T-helper 1 cell treated with Interleukin-12 subunit alpha and Interleukin-12 subunit beta and Interleukin-4 antibody, amounts not matched to agents 30 μg/mL and 1 μg/mL, for 36 hours (primary cell): ENCODE results near the gene MPRIP.
A peak's percentile ranks its signal among the peaks of the same experiment; 100 is the strongest.

Experiments
- H3K27ac Mint-ChIP-seq: one replicate; pipeline ENCODE4 v1.8.0; 2021; ENCODE audit warnings: mild to moderate bottlenecking, mixed read lengths
- H3K27me3 Mint-ChIP-seq: one replicate; pipeline ENCODE4 v1.8.0; 2021; ENCODE audit warnings: low read depth, mixed read lengths
- H3K36me3 Mint-ChIP-seq: one replicate; pipeline ENCODE4 v1.8.0; 2021; ENCODE audit warnings: low read depth, mixed read lengths
- H3K4me1 Mint-ChIP-seq: one replicate; pipeline ENCODE4 v1.8.0; 2021; ENCODE audit warnings: low read depth, mixed read lengths
- H3K4me3 Mint-ChIP-seq: one replicate; pipeline ENCODE4 v1.8.0; 2021; ENCODE audit warnings: mild to moderate bottlenecking, moderate library complexity, mixed read lengths
- H3K9me3 Mint-ChIP-seq: one replicate; pipeline ENCODE4 v1.8.0; 2021; ENCODE audit warnings: mixed read lengths

Gene MPRIP

DNA sequence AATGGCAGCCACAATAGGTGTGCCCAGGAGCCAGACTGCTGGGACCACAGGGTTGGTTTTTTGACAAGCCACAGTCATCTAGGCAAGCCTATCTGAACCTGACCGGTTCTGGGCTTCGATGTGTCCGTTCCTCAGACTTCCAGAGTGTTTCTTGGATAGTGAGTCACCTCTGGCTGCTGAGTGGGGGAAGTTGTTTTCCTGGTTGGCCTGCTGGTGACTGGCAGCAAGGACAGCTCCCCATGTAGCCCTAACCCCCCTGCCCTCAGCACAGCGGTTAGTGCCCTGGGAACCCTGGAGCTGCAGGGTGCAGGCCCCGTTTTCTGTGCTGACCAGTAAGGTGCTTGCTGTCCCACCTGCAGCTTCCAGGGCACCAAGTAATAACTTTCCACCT lies 98.3 kb downstream of the MPRIP start:
- no peak overlapping the region for H3K4me3 Mint-ChIP-seq
- no peak overlapping the region for H3K27ac Mint-ChIP-seq
- peaks cover 5% of the 10 kb centered on the region for H3K4me1 Mint-ChIP-seq
- peaks cover 13% of the 10 kb centered on the region for H3K36me3 Mint-ChIP-seq
- no peaks in the 10 kb centered on the region for H3K27me3 Mint-ChIP-seq
- no peaks in the 10 kb centered on the region for H3K9me3 Mint-ChIP-seq

DNA sequence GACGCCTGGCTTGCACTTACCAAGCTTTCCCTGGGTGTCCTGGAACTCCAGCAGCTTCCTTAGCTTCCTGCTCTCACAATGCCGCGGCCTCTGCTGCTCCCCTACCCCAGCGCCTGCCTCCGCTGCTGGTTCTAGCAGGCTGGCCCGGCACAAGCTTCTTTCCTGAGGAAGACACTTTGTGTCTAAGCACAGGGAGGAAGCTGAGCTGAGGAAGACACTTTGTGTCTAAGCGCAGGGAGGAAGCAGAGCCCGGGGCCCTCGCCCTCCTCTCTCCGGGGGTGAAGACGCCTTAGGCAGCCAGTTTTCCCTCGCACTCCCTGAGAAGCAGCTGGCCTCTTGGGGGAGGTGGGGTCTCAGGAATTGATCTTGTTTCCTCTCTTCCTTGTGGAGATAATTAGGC lies 99.0 kb downstream of the MPRIP start:
- Mint-ChIP-seq H3K27me3 (no peaks in the 10 kb centered on the region), H3K4me1 (peaks cover 5% of the 10 kb centered on the region), H3K4me3 (no peak overlapping the region), H3K27ac (no peak overlapping the region), H3K9me3 (no peaks in the 10 kb centered on the region), H3K36me3 (peaks cover 17% of the 10 kb centered on the region)

DNA sequence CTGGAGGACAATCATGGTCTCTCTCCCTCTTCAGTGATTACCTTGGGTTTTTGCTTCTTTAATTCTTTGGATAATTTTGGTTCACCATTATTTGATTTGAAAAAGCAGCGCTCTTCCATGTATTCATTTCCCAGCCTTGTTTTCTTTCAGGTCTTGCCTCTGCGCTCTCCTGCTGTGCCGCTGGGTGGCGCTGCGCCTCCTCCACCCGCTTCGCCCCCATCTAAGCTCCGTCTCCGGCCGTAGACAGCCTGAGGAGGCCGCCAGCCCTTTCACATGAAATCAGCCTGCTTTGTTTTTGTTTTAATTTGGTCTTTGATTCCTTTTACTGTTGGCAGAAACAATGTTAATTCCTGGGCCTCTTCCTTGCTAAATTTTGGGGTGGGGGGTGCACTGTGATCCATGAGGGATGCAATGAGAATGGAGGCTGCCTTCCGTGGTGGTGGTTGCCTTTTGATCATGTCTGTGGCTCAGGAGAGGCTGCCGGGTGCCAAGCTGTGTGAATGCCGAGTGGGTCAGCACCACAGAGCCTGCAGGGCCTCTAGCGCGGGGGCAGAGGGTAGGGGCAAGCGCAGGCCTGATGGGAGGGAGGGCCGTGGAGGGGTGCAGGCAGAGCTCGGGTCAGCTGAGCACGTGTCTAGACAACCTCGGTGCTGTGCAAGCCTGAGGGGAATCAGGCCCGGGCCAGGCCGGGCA lies 99.7 kb downstream of the MPRIP start:
- peaks cover 8% of the 10 kb centered on the region for H3K4me1 Mint-ChIP-seq
- no peaks in the 10 kb centered on the region for H3K27me3 Mint-ChIP-seq
- no peaks in the 10 kb centered on the region for H3K9me3 Mint-ChIP-seq
- H3K27ac Mint-ChIP-seq, result peak overlapping the region; percentile 14
- H3K36me3 Mint-ChIP-seq, result peaks cover 22% of the 10 kb centered on the region
- H3K4me3 Mint-ChIP-seq, result no peak overlapping the region

DNA sequence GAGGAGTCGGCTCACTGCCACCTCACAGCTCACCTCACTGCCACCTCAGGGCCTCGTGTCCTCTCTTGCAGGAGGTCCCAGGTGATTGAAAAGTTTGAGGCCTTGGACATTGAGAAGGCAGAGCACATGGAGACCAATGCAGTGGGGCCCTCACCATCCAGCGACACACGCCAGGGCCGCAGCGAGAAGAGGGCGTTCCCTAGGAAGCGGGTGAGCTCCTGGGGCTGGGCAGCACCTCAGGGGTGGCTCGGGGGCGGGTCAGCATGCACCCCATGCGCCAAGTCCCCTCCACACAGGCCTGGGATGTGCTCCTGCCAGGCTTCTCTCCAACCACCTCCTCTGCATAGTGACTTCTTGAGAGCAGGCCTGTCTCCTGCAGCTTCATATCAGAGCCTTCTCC lies 100.3 kb downstream of the MPRIP start:
- no peaks in the 10 kb centered on the region for H3K9me3 Mint-ChIP-seq
- H3K4me3 Mint-ChIP-seq, result no peak overlapping the region
- H3K36me3 Mint-ChIP-seq, result peaks cover 25% of the 10 kb centered on the region
- no peak overlapping the region for H3K27ac Mint-ChIP-seq
- H3K27me3 Mint-ChIP-seq, result no peaks in the 10 kb centered on the region
- peaks cover 8% of the 10 kb centered on the region for H3K4me1 Mint-ChIP-seq

DNA sequence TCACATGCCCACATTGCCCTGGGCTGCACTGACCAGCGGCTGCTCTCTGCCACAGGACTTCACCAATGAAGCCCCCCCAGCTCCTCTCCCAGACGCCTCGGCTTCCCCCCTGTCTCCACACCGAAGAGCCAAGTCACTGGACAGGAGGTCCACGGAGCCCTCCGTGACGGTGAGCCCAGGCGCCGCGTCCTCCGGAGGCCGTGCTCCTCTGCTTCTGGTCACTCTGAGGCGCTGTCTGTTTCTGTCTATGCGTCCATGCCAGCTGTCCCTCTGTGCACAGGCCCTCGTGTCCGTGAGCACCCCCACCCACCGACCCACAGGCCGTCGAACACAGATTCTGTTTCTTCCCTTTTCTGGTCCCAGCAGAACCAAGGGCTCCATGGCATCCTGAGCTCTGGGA lies 101.2 kb downstream of the MPRIP start:
- peaks cover 30% of the 10 kb centered on the region for H3K36me3 Mint-ChIP-seq
- peaks cover 8% of the 10 kb centered on the region for H3K4me1 Mint-ChIP-seq
- H3K27me3 Mint-ChIP-seq, result no peaks in the 10 kb centered on the region
- no peak overlapping the region for H3K27ac Mint-ChIP-seq
- no peaks in the 10 kb centered on the region for H3K9me3 Mint-ChIP-seq
- no peak overlapping the region for H3K4me3 Mint-ChIP-seq

DNA sequence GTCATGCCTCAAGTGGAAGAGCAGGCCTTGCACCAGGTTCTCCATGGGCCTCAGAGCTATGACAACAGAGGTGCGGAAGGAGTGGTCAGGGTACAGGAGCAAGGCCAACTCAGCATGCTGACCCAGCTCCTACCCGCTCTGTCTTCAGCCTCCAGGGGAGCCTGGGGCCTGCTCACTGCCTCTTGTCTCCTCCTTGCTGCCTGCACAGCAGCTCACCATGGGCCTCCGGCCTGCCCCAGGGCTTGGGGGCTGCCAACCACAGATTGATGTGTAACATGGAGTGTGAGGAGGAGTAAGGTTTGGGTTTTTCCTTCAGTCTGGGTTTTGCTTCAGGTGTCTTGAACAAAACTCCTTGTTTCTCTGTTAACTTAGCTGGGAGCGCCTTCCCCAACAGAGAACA lies 101.8 kb downstream of the MPRIP start:
- H3K9me3 Mint-ChIP-seq, result no peaks in the 10 kb centered on the region
- no peak overlapping the region for H3K4me3 Mint-ChIP-seq
- peaks cover 25% of the 10 kb centered on the region for H3K36me3 Mint-ChIP-seq
- no peak overlapping the region for H3K27ac Mint-ChIP-seq
- H3K27me3 Mint-ChIP-seq, result no peaks in the 10 kb centered on the region
- peaks cover 8% of the 10 kb centered on the region for H3K4me1 Mint-ChIP-seq

DNA sequence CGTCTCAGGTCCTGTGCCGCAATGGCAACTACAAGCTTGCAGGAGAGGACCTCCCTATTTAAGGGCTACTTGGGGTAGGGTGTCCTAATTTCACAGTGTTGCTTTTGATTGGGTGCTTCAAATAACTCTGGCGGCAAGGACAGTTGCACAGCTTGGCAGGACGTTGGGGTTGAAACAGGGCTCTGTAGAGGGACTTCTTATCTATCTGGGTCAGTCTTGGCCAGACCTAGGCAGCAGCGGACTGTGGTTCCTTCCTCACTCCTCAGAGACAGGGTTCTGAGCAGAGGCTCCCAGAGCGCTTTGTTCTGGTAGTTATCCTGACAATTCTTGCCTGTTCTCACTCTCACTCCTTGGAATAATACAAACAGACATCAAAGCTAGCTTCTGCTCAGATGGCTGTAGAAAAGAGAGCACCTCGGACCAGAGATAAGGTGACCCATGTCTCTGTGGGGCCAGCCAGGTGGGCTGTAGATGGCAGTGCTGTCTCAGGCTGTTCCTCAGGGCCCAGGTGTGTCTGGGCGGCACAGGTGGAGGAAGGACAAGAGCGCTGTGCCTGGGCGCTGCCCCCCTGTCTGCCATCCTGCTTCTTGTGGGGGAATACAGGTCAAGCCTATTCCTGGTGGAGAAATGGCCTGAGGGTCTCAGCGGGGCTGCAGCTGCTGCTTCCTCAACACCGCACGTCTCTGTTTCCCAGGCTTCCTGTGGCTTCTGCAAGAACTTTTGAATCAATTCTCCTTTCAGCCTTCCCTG lies 102.8 kb downstream of the MPRIP start:
- peaks cover 30% of the 10 kb centered on the region for H3K36me3 Mint-ChIP-seq
- no peak overlapping the region for H3K4me3 Mint-ChIP-seq
- peaks cover 13% of the 10 kb centered on the region for H3K4me1 Mint-ChIP-seq
- no peak overlapping the region for H3K27ac Mint-ChIP-seq
- no peaks in the 10 kb centered on the region for H3K27me3 Mint-ChIP-seq
- H3K9me3 Mint-ChIP-seq, result no peaks in the 10 kb centered on the region

DNA sequence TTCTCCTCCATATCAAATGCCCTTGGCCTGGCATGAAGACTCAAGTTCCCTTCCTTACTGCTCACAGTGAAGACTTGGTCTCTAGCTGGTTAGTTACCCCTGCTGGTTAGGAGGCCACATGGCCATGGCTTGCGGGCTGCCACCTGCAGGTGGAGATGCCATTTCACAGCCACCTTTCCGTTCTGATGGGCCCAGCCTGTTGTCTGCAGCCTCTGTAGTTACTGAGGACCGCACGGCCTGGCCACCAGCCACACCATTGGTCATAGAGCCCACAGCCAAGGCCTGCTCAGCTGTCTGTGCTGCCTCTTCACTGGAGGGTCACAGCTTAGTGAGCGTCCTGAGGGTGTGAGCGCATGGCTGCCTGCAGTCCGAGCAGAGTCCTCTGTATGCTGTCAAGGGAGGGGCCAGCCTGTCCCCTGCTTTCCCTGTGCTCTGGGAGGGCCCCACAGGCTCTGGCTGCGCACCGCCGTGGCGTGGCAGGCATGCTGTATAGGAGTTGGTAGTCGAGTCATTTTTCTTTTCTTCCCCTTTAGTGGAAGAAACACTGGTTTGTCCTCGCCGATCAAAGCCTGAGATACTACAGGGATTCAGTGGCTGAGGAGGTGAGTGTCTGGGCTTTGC lies 104.6 kb downstream of the MPRIP start:
- Mint-ChIP-seq H3K27ac (no peak overlapping the region), H3K4me1 (peaks cover 19% of the 10 kb centered on the region), H3K36me3 (peaks cover 38% of the 10 kb centered on the region), H3K4me3 (no peak overlapping the region), H3K9me3 (no peaks in the 10 kb centered on the region), H3K27me3 (no peaks in the 10 kb centered on the region)

DNA sequence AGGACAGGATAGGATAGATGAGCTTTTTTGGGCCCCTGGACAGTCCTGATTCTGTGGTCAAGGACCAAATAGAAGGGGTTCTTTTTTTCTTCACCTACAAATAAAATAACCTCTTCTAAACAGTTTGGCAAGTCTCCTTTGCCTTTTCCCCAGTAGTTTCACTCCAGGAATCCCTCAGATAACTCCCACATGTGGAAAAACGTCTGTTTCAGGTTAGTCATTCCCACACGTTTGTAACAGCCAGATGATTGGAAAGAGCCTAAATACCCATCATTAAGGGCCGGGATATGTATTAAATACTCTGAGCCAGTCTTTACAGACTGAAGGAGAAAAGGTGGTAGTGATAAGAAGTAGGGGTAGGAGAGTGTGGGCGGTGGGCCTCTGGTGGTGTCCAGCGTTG lies 105.6 kb downstream of the MPRIP start:
- Mint-ChIP-seq H3K36me3 (peaks cover 42% of the 10 kb centered on the region), H3K27me3 (no peaks in the 10 kb centered on the region), H3K4me3 (no peak overlapping the region), H3K4me1 (peaks cover 21% of the 10 kb centered on the region), H3K9me3 (no peaks in the 10 kb centered on the region), H3K27ac (no peak overlapping the region)

DNA sequence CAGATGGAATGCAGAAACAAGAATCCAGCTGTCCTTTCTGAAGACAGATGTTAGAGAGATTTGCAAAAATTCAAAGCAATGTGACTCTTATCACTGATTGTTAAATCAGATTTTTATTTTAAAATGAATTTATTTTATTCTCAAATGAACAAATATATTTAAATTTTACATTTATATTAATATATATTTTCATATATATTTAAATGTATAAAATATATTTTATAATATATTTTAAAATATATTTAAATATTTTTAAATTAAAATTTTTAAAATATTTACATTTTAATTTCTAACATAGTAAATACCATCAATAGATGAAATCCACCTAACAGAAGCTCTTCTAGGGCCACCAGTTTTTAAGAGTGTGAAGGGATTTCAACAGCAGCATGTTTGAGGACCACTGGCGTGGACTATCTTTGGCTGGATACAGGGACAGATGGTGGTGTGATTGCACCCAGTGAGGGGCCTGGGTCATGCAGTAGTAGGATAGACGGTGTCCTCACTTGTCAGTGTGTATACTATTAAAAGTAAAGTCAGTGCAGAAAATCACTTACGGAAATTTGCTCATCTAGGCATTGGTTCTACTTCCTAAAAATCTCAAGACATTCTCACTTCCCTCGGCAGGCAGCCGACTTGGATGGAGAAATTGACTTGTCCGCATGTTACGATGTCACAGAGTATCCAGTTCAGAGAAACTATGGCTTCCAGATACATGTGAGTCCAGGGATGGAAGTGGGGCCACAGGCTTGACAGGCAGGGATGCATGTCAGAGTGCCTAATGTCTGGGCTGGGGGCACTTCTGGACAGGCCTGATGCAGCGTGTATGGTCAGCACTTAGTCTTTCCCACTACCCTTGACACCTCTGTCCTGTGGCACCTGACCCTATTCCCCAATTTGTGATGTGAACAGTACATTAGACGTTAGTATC lies 107.5 kb downstream of the MPRIP start:
- Mint-ChIP-seq H3K27me3 (no peaks in the 10 kb centered on the region), H3K4me1 (peaks cover 32% of the 10 kb centered on the region), H3K4me3 (no peak overlapping the region), H3K9me3 (no peaks in the 10 kb centered on the region), H3K27ac (peak overlapping the region; percentile 67), H3K36me3 (peaks cover 56% of the 10 kb centered on the region)

DNA sequence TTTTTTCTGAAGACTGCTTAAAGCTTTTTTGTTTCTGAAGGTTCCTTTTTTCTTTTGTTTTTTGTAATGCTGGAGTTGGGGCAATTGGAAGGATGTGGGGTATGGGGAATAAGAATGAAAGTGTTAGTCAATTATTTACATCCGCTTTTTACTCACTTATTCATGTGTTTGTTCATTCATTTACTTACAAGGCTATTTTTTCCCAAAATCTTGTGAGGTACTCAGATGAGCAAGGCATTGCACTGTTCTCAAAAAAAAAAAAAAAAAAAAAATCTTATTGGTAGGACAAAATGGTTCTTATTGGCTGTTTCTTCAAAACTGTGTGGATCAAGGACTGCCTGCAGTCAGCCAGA lies 108.2 kb downstream of the MPRIP start:
- Mint-ChIP-seq H3K36me3 (peaks cover 59% of the 10 kb centered on the region), H3K4me3 (no peak overlapping the region), H3K4me1 (peaks cover 35% of the 10 kb centered on the region), H3K9me3 (no peaks in the 10 kb centered on the region), H3K27me3 (no peaks in the 10 kb centered on the region), H3K27ac (peak overlapping the region; percentile 67)

DNA sequence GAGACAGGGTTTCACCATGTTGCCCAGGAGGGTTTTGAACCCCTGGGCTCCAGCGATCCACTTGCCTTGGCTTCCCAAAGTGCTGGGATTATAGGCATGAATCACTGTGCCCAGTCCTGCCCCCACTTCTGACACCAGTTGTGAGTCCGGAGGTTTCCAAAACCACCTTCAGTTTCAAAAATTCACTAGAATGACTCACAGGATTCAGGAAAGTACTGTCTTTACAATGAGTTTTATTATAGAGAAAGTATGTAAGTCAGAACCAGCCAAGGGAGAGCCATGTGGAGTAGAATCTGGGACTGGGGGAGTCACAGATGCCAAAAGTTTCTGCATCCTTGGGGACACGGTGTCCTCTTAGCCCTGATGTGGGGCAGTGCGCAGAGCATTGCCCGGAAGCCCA lies 108.8 kb downstream of the MPRIP start:
- Mint-ChIP-seq H3K4me3 (no peak overlapping the region), H3K9me3 (no peaks in the 10 kb centered on the region), H3K27ac (no peak overlapping the region), H3K4me1 (peaks cover 39% of the 10 kb centered on the region), H3K36me3 (peaks cover 60% of the 10 kb centered on the region), H3K27me3 (no peaks in the 10 kb centered on the region)

DNA sequence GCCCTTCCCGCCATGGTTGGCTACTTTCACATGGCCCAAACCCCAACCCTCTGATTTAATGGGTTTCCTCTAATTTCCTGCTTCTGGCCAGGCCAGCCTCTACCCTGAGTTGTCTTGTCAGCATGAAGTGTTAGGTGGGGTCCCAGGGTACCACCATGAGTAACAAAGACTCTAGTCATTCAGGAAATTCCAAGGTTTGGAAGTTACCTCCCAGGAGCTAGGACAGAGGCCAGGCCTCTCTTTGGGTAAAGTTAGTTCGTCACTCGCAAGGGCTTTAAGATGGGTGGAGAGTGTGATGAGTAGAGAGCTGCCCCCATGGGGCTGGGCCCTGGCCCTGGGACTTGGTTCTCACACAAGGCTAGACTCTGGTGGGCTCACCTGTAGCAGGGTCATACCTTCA lies 109.3 kb downstream of the MPRIP start:
- peaks cover 39% of the 10 kb centered on the region for H3K4me1 Mint-ChIP-seq
- H3K27ac Mint-ChIP-seq, result no peak overlapping the region
- no peaks in the 10 kb centered on the region for H3K27me3 Mint-ChIP-seq
- H3K36me3 Mint-ChIP-seq, result peaks cover 58% of the 10 kb centered on the region
- H3K9me3 Mint-ChIP-seq, result no peaks in the 10 kb centered on the region
- H3K4me3 Mint-ChIP-seq, result no peak overlapping the region

DNA sequence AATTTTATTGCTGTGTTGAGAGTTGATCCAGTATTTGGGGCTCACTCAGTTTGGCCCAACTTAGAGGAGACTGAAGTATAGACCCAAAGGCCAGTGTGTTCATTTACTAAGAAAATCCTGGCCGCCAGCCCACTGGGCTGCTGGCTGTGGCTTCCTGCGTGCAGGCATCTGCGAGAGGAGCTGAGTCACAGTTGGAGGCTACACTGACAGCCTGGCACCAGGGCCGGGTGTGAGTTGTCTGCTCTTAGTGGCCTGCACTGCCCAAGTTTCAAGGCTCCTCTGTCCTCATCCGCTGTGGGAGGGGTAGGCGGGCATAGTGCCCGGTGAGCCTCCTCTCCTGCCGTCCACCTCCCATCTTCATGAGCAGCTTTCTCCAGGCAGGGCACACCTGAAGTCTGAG lies 109.7 kb downstream of the MPRIP start:
- H3K27ac Mint-ChIP-seq, result no peak overlapping the region
- no peaks in the 10 kb centered on the region for H3K27me3 Mint-ChIP-seq
- peaks cover 57% of the 10 kb centered on the region for H3K36me3 Mint-ChIP-seq
- H3K4me3 Mint-ChIP-seq, result no peak overlapping the region
- no peaks in the 10 kb centered on the region for H3K9me3 Mint-ChIP-seq
- H3K4me1 Mint-ChIP-seq, result peaks cover 35% of the 10 kb centered on the region
